GM12874 (cell line): ENCODE measurements around the gene ALPL.

Source experiments
- TF ChIP-seq, protein P1 (sequence below): IDR thresholded peaks from 2 replicates; pipeline ENCODE4 v1.5.1; 2011; ENCODE audit warnings: low read depth, mild to moderate bottlenecking, control low read depth, low read length, moderate library complexity; ENCODE audit not compliant: insufficient read depth

ALPL gene

DNA sequence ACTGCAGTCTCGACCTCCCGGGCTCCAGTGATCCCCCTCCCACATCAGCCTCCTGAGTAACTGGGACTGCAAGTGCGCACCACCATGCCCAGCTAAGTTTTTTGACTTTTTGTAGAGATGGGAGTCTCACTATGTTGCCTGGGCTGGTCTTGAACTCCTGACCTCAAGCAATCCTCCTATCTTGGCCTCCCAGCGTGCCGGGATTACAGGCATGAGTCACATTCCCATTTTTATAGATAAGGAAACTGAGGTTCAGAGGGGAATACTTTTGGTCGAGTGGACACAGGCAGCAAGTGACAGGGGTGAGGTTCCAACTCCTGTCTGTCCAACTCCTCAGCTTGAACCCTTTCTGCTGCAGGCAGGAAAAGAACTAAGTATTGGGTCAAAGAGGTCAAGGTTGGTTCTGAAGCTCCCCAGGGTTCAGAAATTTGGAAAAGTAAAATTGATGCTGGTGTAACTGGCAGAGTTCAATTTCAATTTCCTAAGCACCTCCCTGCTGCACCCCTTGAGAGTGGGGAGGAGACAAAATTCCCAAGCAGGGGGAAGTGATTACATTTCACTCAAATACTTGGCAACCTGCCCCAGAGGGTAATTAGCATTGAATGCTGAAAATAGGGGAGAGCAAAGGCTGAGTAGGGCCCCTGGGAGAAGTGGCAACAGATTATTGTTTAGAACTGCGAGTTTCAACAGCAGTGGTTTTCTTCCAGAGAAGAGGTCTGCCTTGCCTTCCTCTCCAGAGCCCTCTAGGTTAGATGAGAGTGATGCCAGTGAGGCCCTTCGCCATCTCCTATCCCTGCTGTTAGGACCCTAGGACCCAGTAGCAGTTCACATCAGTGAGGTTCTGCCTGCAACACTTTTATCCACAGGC is 17.5 kb upstream of the ALPL start:
- TF ChIP-seq, protein P1, sequence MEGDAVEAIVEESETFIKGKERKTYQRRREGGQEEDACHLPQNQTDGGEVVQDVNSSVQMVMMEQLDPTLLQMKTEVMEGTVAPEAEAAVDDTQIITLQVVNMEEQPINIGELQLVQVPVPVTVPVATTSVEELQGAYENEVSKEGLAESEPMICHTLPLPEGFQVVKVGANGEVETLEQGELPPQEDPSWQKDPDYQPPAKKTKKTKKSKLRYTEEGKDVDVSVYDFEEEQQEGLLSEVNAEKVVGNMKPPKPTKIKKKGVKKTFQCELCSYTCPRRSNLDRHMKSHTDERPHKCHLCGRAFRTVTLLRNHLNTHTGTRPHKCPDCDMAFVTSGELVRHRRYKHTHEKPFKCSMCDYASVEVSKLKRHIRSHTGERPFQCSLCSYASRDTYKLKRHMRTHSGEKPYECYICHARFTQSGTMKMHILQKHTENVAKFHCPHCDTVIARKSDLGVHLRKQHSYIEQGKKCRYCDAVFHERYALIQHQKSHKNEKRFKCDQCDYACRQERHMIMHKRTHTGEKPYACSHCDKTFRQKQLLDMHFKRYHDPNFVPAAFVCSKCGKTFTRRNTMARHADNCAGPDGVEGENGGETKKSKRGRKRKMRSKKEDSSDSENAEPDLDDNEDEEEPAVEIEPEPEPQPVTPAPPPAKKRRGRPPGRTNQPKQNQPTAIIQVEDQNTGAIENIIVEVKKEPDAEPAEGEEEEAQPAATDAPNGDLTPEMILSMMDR = no peak

DNA sequence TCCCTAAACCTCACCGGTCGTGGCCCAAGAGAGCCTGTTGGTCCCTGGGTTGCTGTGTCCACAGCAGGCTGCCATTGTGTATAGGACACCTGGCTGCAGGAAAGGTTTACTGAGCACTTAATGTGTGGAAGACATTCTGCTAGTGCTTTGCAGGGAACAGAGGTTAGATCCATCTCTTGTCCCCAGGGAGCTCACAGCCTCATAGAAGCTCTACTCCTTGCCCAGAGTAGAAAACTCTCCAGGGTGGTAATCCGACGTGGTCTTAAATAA is 16.9 kb upstream of the ALPL start:
- TF ChIP-seq, protein P1 = no peak

- TF ChIP-seq, protein P1 = no peak
Measured at GRCh38 chr1:21494196-21494595, 15.0 kb upstream of the ALPL start.

DNA sequence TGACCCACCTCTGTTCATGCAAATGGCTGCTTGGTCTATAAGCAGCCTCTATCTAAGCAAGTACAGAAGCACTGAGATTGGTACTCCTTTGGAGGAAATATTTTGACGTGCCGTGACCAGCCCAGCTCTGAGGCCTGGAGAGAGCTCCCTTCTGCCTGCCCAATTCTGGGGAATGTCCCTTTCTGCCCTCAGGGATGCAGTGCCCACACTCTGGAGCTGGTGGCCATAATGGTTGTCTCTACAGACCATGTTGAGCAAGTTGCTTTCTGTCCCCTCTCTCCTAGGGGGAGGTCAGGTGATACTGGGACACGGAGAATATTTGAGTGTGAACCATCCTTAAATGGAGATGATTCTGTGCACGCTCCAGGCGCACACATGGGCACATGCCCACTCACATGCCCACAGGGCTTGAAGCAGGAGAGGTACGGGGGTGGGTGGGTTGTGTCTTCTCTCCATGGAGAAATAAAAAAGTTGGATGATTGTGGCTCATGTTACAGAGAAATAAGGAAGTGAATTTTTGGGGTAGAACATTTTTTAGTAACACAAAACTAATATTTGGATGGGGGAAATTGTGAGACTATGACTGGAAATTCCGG is 13.9 kb upstream of the ALPL start:
- TF ChIP-seq, protein P1 = no peak

- TF ChIP-seq, protein P1 = no peak
Measured at GRCh38 chr1:21496063-21496462, 13.2 kb upstream of the ALPL start.

- TF ChIP-seq, protein P1 = no peak
Measured at GRCh38 chr1:21496886-21497285, 12.3 kb upstream of the ALPL start.

DNA sequence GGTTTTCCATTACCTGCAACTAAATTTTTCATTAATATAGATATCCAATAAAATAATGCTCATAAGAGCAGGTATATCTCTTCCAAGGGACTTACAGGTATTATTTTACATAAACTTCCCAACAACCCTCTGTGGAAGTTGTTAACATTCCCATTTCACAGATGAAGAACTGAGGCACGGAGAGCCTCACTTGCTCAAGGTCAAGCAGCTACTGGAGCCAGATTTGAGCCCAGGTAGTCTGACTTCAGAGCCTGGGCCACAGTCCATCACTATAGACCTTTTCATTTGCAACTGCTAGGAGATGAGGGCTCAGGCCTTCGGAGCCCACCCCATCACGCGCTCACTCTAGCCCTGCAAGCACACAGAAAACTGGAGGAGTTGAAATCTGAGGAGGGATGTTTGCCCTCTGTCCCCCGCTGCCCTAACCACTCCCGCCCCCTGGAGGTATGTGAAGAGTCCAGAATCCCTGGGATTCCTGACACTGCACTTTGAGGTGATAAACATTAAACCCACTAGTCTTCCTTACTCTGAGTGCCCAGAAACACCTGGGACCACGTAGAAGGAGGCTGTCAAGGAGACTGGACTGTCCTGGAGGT is 11.7 kb upstream of the ALPL start:
- TF ChIP-seq, protein P1 = no peak
